ENCODE measurements around the gene RASAL3. TPM values are rescaled to one million over a fixed set of nuclear protein-coding genes. Genes with fewer than 3 reads are reported as not detected.

RASAL3 gene
- total and polyA plus RNA-seq, 2 of the 4 experiments (the other 2 are of a cell fraction): 0.07 TPM; not detected in 1

GRCh38 chr19:15456871-15457700, 7.3 kb downstream of the RASAL3 start:
- no peak overlapping the region for H2BK15ac ChIP-seq (ENCODE audit: low read depth, low read length)
- no peak overlapping the region for H3K4me3 ChIP-seq (ENCODE audit: insufficient read depth, low read depth, low read length)
- no peak overlapping the region for H3K56ac ChIP-seq (ENCODE audit: extremely low read depth, insufficient read depth, low read length)
- H3K4ac ChIP-seq (ENCODE audit: low read depth, low read length): no peak overlapping the region
- no peak overlapping the region for H3K18ac ChIP-seq (ENCODE audit: low read depth, low read length)
- H3K4me1 ChIP-seq (ENCODE audit: control insufficient read depth, insufficient read depth, low read length): peaks cover 7% of the 10 kb centered on the region; the same call in 1 of the 2 replicates
- H4K8ac ChIP-seq (ENCODE audit: low read depth in 2 of 2, low read length in 2 of 2): no peak overlapping the region
- no peak overlapping the region for H2BK20ac ChIP-seq (ENCODE audit: low read depth, low read length)
- H4K5ac ChIP-seq (ENCODE audit: low read depth, low read length): no peak overlapping the region
- H3K9me3 ChIP-seq (ENCODE audit: control insufficient read depth, insufficient read depth, low read length): no peaks in the 10 kb centered on the region
- TF ChIP-seq MAFK (IDR thresholded peaks at IDR 0.05; ENCODE audit: low read depth, low read length) (no peak), BHLHE40 (IDR thresholded peaks at IDR 0.05; ENCODE audit: low read depth, low read length) (no peak), POLR2A (IDR thresholded peaks at IDR 0.05; ENCODE audit: low read depth, low read length) (no peak)
- peaks cover 47% of the 10 kb centered on the region for H3K27me3 ChIP-seq (ENCODE audit: control insufficient read depth, insufficient read depth, low read length)
- H2AFZ ChIP-seq (replicated peaks; ENCODE audit: low read length, poor library complexity): peak overlapping the region; percentile 48
- no peak overlapping the region for H3K14ac ChIP-seq (replicated peaks; ENCODE audit: low read depth, low read length)
- no peak overlapping the region for H3K27ac ChIP-seq (ENCODE audit: insufficient read depth, low read length)
- ATAC-seq (ENCODE audit: low read depth) (no peak), DNase-seq (no peak)
- no peak overlapping the region for H3K9ac ChIP-seq (ENCODE audit: low read depth, low read length)
- intact Hi-C loops (cut with micrococcal nuclease): loop anchor here (10.0 kb wide), 1 partner anchor 98 kb away; no protein-coding TSS in a partner anchor
- CTCF ChIA-PET: no interaction called here
- no peak overlapping the region for H3K4me2 ChIP-seq (ENCODE audit: low read depth, low read length)
- in situ Hi-C loops (cut with MboI; ENCODE audit: low sequenced_read_pairs): no loop called here
- WGBS, 2 experiments (ENCODE audit: extremely low coverage in 2 of 2, insufficient read length in 1 of 2): 2% methylated on average over 24 of the region's 86 CpGs; no CpG with 5 or more reads in 1 of the 2 experiments
- no peak overlapping the region for H2AK5ac ChIP-seq (ENCODE audit: low read depth, low read length)
- H2BK120ac ChIP-seq (ENCODE audit: low read depth, low read length): no peak overlapping the region
- no peak overlapping the region for H2BK5ac ChIP-seq (ENCODE audit: low read depth, low read length, poor library complexity, severe bottlenecking)
- no peak overlapping the region for H2AK9ac ChIP-seq (replicated peaks; ENCODE audit: low read depth, low read length, poor library complexity)
- H3K79me1 ChIP-seq (ENCODE audit: low read depth in 1 of 2, low read length in 2 of 2): no peaks in the 10 kb centered on the region
- H4K91ac ChIP-seq (ENCODE audit: insufficient read depth, low read depth, low read length): no peak overlapping the region
- H3K36me3 ChIP-seq (ENCODE audit: control insufficient read depth, insufficient read depth, low read length): no peaks in the 10 kb centered on the region
- no peak overlapping the region for H3K23ac ChIP-seq (ENCODE audit: low read depth, low read length)
- no peaks in the 10 kb centered on the region for H4K20me1 ChIP-seq (ENCODE audit: insufficient read depth, low read length)
- peaks cover 7% of the 10 kb centered on the region; the same call in 1 of the 2 replicates for H3K9me1 ChIP-seq (ENCODE audit: insufficient read depth, low read length)
- dilution Hi-C loops (cut with HindIII; ENCODE audit: low sequenced_read_pairs, unreplicated experiment): no loop called here
- POLR2A ChIA-PET (ENCODE audit: unreplicated experiment): no interaction called here
- BruUV-seq (replicated peaks): no TSS peak
